Neural crest cell (in vitro differentiated cells): ENCODE data around the gene CDH13. TPM values are rescaled to one million over a fixed set of nuclear protein-coding genes. Genes with fewer than 3 reads are reported as not detected.

Source experiments
- DNase-seq: peaks from one replicate; pipeline ENCODE4 v3.0.0; 2021; ENCODE audit warnings: low read depth, mixed read lengths, low spot score
- H3K27ac Mint-ChIP-seq: one replicate; pipeline ENCODE4 v1.8.0; 2021; ENCODE audit warnings: mild to moderate bottlenecking, mixed read lengths; ENCODE audit not compliant: unreplicated experiment
- H3K27me3 Mint-ChIP-seq: 2 replicates; pipeline ENCODE4 v1.8.0; 2021; ENCODE audit warnings: low read depth, mild to moderate bottlenecking, mixed read lengths
- H3K36me3 Mint-ChIP-seq: 2 replicates; pipeline ENCODE4 v1.8.0; 2021; ENCODE audit warnings: low read depth, mild to moderate bottlenecking, mixed read lengths
- H3K4me1 Mint-ChIP-seq: 2 replicates; pipeline ENCODE4 v1.8.0; 2021; ENCODE audit warnings: mixed read lengths
- H3K4me3 Mint-ChIP-seq: one replicate; pipeline ENCODE4 v1.8.0; 2021; ENCODE audit warnings: mild to moderate bottlenecking, mixed read lengths
- H3K9me3 Mint-ChIP-seq: 2 replicates; pipeline ENCODE4 v1.8.0; 2021; ENCODE audit warnings: mixed read lengths
- CTCF ChIP-seq: fragments of 200-600 bp; sonication (generic); conservative IDR thresholded peaks from 2 replicates; pipeline ENCODE4 v1.5.0; 2021; ENCODE audit warnings: antibody characterized with exemption, mild to moderate bottlenecking
- total RNA-seq: library from RNA; stranded (reverse); gene quantifications from 2 replicates; pipeline ENCODE4 v1.2.1, GENCODE V29; 2021

The CDH13 gene
- total RNA-seq, 1 donor from 2014 or later, result 1.1 TPM

- no peak for TF ChIP-seq CTCF
- Mint-ChIP-seq H3K9me3 (peaks cover 7% of the 10 kb centered on the region), H3K4me3 (no peak overlapping the region), H3K27ac (no peak overlapping the region), H3K4me1 (no peaks in the 10 kb centered on the region), H3K36me3 (peaks cover 2% of the 10 kb centered on the region), H3K27me3 (peaks cover 36% of the 10 kb centered on the region)
- DNase-seq, result no peak
Measured at GRCh38 chr16:83494459-83494858, 867.7 kb downstream of the CDH13 start.

- DNase-seq, result no peak
- Mint-ChIP-seq H3K9me3 (peaks cover 4% of the 10 kb centered on the region), H3K27me3 (peaks cover 13% of the 10 kb centered on the region), H3K27ac (no peak overlapping the region), H3K4me1 (no peaks in the 10 kb centered on the region), H3K36me3 (no peaks in the 10 kb centered on the region), H3K4me3 (no peak overlapping the region)
- TF ChIP-seq CTCF, result no peak
Measured at GRCh38 chr16:83501481-83501880, 874.7 kb downstream of the CDH13 start.

GRCh38 chr16:83508295-83508694 lies 881.5 kb downstream of the CDH13 start:
- H3K9me3 Mint-ChIP-seq, result peaks cover under 1% of the 10 kb centered on the region

GRCh38 chr16:83509316-83509715 lies 882.5 kb downstream of the CDH13 start:
- Mint-ChIP-seq H3K36me3 (no peaks in the 10 kb centered on the region), H3K9me3 (peaks cover 4% of the 10 kb centered on the region), H3K27me3 (peaks cover 9% of the 10 kb centered on the region), H3K27ac (no peak overlapping the region), H3K4me3 (no peak overlapping the region), H3K4me1 (no peaks in the 10 kb centered on the region)
- DNase-seq, result no peak
- no peak for TF ChIP-seq CTCF

More at GRCh38 chr16:83508295-83508694, 881.5 kb downstream of the CDH13 start:
- Mint-ChIP-seq H3K4me3 (no peak overlapping the region), H3K27me3 (peaks cover 10% of the 10 kb centered on the region), H3K27ac (no peak overlapping the region), H3K4me1 (no peaks in the 10 kb centered on the region), H3K36me3 (no peaks in the 10 kb centered on the region)
- TF ChIP-seq CTCF, result no peak
- no peak for DNase-seq

GRCh38 chr16:83510906-83511305 lies 884.1 kb downstream of the CDH13 start:
- Mint-ChIP-seq H3K9me3 (peaks cover 4% of the 10 kb centered on the region), H3K4me3 (no peak overlapping the region), H3K36me3 (no peaks in the 10 kb centered on the region), H3K4me1 (no peaks in the 10 kb centered on the region), H3K27me3 (peaks cover 7% of the 10 kb centered on the region), H3K27ac (no peak overlapping the region)
- no peak for TF ChIP-seq CTCF
- no peak for DNase-seq
